Tibial nerve (tissue), 4 donors: ENCODE results near the gene TARDBP.

Experiments
- CTCF ChIP-seq, 5 experiments: fragments of 200-600 bp in 3 of 5; fragments of 450-650 bp in 2 of 5; sonication (generic) in 3 of 5; IDR thresholded peaks; one replicate each; pipeline ENCODE4 v1.5.1; 2016 to 2019; ENCODE audit warnings: antibody characterized with exemption in 5 of 5, mild to moderate bottlenecking in 3 of 5, moderate library complexity in 2 of 5
- EP300 ChIP-seq, 2 donors: sonication (generic); formaldehyde crosslinking; IDR thresholded peaks; one replicate each; pipeline ENCODE4 v1.6.1; 2017; ENCODE audit warnings: antibody characterized with exemption in 2 of 2, mild to moderate bottlenecking in 1 of 2

DNA sequence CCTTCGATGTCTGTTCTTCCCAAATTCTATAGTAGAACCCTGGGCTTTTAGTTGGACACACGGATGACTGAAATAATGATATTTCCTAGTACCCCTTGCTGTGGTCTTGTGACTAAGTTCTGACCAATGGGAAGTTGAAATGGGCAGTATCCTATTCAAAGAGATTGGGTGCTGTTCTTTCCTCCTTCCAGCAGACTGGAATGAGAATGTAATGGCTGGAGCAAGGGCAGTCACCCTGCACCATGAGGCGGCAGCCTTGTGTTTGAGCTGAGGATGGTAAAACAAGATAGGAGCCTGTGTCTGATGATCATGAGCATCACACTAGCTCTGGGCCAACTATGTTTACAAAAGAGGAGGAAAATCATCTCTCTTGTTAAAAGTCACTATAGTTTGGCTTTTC lies 52.5 kb downstream of the TARDBP start:
- no peak for TF ChIP-seq EP300 (IDR thresholded peaks at IDR 0.05)
- no peak for TF ChIP-seq CTCF (IDR thresholded peaks at IDR 0.05)
